HL-60/S4 treated with phorbol 12-myristate 13-acetate at 8.2 ng/mL for 4 days and 3 days (cell line): ENCODE measurements around the gene EWSR1.

Experiments
- in situ Hi-C: fragments of 300-500 bp; cut with MboI; formaldehyde crosslinking; loops from 2 replicates; pipeline ENCODE4 v1.15.0; 2022; ENCODE audit warnings: low sequenced_read_pairs

The EWSR1 gene

DNA sequence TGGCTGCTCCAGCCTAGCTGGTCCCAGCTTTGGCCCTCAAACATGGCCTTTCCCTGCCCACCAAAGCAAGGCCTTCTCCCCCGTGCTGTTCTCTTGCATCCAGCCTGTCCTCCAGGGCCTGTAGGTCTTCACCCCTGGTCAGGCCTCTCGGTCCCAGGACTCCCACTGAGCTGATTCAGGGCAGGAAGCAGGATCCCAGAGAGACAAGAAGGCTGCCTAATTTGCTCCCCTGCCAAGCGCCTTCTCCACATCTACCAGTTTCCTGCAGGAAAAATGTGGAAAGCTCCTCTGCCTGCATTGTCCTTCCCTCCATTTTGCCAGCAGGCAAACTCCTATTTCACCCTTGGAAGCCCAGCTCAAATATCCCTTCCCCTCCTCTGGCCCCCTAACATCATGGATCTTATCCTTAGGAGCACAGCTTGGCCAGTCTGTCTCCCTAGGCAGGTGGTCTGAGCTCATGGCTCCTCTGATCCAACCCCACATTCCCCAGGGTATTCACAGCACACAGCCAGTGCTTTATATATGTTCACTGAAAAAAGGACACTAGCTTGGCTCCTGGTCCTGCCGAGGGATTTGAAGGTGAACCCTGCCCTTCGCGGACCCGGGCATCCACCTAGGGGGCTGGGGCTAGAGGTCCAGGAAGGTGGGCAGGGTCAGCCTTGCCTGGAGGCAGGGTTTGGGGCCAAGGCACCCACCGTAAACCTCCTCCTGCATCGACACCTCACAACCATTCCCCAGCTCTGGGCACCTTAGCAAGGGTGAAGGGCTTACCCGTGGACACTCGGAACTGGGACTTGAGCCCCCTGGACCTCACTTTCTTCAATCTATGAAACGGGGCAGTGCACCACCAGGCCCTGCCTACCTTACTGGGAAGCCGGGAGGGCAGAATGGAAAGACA lies 1.3 kb upstream of the EWSR1 start:
- in situ Hi-C loops = no loop called here

DNA sequence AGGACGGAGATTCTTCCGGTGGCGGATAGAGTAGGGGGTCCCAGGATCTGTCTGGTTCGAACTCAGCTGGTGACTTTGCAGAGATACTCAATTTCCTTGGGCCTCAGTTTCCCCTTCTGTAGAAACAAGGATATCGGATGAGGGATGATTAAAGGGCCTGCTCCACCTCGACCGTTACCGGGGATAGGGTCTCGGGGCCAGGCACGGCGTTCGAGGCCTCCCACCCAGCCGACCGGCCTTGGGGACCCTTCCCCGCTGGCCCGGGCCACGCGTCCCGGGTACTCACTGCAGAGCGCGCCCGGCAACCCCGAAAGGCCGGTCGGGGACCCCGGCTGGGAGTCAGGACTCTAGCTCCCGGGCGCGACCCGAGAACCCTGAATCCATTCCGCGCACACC lies 608 bp upstream of the EWSR1 start:
- in situ Hi-C loops = no loop called here

DNA sequence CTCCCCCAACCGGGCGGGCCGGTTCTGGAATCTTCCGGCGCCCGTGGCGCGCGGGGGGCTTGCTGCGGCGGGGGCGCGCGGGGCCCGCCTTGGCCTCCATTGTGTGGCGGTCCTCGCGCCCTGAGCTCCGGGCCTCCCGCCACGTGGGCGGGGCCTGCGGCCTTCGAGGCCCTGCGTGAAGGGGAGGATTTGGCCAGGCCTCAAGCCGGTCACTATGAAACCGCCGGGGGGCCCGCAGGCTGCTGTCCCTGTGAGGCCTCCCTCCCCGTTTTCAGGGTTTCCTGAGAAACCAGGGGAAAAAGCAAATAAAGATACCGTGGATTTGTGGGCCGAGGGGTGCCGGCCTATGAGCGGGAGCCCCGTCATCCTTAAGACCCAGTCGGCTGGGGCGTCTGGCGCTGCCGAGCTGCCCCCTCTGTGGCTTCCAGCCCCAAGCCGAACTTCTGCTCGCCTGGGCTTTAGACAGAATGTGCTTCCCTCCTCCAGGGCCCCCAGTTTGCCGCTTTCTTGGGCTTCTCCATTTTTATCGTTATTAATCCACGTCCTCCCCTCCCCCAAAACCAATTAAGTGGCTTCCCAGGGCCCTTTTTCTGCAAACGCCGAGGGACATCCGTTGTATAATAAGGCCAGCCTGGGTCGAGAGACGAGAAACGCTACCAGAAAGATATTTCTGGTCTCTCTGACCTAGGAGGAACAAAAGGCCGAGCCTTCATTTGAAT lies 602 bp downstream of the EWSR1 start:
- in situ Hi-C loops = no loop called here

DNA sequence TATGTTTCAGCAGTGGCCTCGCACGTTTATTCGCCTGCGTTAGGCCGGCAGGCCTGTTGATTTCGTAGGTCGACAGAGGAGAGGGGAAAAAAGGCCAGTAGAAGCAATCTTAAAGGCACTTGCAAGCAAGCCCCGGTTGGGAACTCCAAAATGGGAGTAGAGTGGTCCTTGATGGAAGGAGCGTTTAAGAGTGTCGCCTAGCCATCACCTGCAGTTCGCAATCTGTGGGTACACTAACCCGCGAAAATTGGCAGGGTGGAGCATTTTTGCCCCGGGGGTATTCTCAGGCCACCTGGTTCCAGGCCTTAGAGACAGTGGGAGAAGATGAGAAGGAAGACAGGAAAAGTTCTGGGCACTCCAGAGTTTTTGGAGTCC lies 1.1 kb downstream of the EWSR1 start:
- in situ Hi-C loops = no loop called here

DNA sequence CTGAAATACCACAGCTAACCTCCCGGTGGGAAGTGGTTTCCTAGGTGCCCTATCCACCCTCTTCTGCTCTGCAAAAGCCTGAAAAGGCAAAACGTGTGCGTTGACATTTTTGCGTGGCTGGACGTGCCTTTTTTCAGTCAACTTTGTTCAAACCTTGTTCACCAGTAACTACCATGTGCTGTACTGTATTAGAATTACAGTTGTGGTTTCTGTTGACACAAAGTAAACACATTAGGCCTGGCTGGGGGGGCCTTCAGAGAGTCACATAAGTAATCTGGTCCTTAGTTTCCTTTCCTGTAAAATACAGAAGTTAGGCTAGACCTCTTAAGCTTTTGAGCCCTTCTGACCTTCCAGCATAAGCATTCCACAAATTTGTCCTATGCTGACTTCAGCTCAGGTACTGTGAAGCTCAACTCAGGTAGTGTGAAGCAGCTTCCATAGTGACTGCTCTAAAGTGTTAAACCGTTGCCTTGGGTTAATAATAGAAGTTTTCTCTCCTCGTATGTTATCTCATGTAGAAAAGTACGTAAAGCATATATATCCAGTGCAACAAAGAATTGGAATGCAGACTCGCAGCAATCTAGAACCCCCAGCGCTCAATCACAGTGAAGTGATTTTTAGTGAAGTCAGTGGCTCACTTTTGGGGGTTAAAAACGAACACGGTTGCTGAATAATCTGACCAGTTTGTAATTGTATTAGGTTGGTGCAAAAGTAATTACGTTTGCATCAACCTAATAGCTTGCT lies 1.8 kb downstream of the EWSR1 start:
- in situ Hi-C loops = no loop called here

DNA sequence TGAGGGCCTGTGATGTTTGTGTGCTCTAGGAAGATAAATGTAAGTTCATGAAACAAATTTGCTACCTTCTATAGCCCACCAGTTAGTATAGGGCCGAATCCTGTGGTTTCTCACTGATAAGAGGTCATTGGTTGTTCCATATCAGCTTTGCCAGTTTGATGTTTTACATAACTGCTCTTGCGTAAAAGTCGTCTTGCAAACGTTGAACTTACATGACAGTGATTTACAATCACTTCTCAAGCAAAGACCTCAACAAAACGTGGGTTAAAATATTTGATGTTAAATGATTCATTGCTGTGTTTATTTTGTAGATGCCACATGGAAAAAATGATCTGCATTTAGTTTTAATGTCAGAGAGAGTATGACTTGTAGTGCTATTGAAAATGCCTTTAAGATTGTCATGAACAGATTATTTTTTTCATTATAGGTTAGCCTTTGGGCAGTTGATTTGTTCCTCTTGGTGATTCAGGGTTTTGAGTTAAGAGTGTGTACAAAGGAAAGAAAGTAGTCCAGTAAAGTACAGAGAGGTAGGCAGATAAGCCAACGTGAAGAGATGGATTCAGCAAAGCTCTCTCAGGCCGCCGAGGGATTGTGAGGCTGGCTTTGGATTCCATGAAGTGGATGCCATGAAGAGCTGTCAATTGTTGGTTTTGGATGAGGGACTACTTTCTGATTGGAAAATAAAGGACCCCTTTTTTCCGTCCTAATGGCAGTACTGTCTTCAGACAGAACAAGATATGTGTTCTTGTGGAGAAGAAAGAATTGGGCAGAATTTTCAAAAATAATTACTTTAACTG lies 2.6 kb downstream of the EWSR1 start:
- in situ Hi-C loops = no loop called here

DNA sequence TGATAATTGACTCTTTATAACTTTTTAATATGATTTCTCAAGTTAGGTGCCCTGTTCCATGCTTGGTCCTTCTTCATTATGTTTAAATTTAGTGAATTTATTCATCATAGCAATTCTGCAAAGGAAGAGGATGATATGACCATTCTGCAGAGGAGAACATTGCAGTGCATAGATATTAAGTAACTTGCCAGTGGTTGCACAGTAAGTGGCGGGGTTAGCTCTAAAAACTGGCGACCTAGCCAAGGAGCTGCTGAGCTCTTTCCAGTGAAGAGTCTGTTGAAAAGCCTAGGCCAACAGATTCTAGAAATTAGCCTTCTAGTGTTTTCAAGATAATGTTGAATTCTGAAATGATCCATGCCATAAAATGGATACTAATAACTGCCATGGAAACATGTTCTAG lies 4.6 kb downstream of the EWSR1 start:
- in situ Hi-C loops = no loop called here

DNA sequence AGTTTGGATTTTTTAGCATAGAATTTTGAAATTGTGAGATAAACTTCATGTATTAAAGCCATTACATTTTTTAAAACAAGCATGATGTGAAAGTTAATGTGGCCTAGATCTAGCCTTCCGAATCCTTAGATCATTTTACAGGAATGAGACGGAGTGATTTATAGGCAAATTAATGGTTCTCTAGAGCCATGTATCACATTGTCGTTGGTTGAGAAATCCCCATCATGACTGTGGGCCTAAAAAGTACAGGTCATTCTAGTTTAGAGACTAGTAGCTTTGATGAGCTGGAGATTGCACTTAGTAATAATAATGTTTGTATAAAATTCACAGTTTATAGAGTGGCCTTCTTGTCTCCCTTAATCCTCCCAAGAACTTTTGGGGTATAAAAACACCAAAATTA lies 7.1 kb downstream of the EWSR1 start:
- in situ Hi-C loops = no loop called here

DNA sequence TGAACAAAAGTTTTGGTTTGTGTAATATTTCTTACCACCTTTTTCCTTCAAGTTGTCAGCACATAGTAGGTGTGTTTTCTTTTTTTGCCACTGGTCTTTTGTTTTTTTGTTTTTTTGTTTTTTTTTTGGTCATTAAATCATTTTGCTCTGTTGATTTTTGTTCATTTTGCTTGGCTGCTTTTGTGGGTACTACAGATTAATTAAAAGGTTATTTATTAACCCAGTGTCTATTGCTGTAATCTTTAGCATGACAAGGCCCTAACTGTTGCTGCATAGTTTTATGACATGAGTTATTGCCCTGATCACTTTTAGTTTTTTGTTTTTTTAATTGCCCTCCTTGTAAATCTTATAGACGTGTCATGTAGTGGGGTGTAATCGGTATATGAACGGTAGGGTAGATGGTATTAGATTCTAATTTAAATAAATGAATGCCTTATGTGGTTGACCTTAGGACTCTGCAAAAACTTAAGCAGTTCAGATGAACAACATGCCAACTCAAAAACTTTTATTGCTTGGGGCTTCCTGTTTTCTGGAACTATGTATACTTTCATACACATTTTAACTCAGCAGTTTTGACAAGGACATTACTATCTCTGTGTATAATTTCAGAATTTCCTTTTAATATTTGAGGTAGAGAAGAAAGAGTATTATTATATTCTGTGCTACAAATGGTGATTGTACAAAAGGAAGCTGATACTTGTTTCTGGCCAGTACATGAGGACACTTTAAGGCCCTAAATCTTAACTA lies 7.9 kb downstream of the EWSR1 start:
- in situ Hi-C loops = no loop called here

DNA sequence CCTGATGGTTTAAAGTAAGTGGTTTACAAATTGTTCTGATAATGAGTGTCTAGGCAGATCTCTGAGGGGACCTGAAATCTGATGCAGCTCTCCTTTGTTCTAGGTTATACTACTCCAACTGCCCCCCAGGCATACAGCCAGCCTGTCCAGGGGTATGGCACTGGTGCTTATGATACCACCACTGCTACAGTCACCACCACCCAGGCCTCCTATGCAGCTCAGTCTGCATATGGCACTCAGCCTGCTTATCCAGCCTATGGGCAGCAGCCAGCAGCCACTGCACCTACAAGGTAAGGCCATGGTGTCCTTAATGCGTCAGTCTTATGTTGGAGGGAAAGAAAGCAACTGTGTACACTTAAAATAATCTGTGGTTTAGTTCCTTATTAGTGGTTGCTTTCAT lies 9.9 kb downstream of the EWSR1 start:
- in situ Hi-C loops = no loop called here

DNA sequence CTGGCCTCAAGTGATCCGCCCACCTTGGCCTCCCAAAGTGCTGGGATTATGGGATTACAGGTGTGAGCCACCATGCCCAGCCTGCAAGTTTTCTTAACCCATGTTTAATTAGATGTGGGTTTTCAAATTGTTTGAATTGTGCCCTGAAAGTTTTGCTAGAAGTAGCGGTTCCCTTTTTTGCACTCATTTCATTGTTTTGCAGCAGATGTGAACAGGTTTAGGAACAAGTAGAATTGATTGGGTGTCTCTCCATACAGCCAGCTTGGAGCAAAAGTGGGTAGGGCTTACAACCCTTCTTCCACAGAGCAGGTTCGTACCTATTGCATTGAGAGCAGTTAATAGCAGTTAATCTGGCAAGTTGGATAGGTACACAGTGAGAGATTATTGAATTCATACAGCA lies 16.1 kb downstream of the EWSR1 start:
- in situ Hi-C loops = no loop called here

DNA sequence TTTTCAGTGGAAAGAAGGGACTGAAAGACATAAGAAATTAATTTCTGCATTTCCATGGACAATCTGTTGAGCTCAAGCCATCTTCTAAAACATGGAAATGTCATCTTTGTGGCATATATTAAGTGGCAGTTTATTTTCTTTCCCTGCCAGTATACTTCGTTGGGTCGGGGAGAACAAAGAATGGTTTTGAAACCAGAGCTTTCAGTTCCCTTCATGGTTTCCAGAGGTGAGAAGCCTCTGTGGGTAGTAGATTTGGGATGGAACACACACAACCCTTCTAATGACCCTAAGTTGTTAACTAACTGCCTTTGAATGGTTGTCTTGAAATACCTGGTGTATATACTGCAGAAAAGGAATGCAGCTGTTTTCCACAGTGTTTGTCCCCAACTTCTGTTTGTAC lies 20.8 kb downstream of the EWSR1 start:
- in situ Hi-C loops = no loop called here

DNA sequence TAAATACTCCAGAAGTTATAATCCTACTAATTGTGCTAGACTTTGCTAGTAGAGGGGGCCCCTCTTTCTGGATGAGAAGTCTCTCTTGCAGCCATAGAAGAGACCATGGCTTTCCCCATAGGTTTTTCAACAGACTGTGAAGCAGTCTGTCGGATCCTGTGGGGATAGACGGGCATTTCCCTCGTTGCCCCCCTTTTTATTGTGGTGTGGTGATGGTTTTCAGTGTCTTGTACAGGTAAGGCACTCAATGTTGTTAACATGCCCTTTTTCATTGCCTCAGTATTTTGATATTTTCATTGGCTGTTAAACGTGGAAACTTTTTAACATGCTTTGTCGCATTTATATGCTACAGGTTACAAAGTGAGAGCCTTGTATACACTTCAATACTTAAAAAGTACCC lies 22.0 kb downstream of the EWSR1 start:
- in situ Hi-C loops = no loop called here

DNA sequence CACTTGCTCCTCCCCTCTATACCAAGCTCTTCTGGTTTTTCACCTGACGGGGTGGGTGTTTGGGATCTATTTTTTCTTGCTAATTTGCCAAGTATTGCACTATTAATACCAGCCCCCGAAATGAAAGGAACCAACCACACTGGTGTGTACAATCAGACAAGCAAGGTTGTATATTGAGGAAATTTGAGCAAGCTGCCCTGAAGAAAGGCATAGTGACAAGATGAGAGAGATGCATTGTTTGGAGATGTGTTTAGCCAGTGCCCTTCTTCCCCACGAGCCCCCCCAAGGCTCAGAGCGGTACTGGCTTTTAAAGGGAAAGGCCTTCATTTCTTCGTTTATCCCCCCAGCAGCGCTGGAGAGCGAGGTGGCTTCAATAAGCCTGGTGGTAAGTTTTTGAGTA lies 23.1 kb downstream of the EWSR1 start:
- in situ Hi-C loops = no loop called here

DNA sequence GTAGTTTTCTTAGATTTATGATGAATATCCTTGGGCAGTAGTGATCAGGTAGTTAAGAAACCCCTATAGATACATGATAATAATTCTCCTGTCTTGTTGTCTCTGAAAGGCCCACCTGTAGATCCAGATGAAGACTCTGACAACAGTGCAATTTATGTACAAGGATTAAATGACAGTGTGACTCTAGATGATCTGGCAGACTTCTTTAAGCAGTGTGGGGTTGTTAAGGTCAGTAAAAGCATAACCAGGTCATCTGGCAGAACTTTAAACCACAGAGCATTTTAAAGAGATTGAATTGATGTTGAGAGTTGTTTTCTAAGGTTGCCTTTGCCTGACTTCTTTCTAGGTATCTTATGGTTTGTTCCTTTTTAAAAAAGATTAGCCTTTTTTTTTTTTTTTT lies 24.3 kb downstream of the EWSR1 start:
- in situ Hi-C loops = no loop called here

DNA sequence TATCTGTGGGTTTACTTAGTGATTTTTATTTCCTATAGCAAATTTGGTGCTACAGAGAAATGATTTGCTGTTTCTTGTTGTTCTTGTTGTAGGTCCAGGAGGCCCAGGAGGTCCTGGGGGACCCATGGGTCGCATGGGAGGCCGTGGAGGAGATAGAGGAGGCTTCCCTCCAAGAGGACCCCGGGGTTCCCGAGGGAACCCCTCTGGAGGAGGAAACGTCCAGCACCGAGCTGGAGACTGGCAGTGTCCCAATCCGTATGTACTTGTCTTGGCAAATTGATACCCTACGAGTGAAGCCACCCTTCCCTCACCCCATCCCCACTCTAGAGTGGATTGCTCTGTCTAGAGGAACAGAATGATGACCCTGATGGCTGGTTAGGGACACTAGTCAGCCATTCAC lies 30.6 kb downstream of the EWSR1 start:
- in situ Hi-C loops = no loop called here

DNA sequence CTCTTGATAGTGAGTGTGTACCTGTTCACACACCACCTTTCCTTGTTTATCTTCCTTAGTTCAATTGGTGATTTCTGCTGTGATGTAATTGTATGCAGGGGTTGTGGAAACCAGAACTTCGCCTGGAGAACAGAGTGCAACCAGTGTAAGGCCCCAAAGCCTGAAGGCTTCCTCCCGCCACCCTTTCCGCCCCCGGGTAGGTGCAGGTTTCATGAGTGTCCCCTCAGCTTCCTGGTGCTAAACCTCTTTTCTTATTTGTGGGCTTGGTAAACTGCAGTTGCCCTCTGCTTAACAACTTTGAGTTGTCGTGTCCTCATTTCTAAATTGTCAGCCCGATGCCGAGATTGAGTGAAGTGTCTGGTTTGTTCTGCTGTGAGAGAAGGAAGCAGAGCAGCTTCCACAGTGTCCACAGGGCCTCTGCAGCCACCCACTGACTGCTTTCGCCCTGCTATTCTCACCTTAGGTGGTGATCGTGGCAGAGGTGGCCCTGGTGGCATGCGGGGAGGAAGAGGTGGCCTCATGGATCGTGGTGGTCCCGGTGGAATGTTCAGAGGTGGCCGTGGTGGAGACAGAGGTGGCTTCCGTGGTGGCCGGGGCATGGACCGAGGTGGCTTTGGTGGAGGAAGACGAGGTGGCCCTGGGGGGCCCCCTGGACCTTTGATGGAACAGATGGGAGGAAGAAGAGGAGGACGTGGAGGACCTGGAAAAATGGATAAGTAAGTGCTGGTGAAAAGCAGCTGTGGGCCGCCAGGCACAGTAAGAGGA lies 31.2 kb downstream of the EWSR1 start:
- in situ Hi-C loops = no loop called here

DNA sequence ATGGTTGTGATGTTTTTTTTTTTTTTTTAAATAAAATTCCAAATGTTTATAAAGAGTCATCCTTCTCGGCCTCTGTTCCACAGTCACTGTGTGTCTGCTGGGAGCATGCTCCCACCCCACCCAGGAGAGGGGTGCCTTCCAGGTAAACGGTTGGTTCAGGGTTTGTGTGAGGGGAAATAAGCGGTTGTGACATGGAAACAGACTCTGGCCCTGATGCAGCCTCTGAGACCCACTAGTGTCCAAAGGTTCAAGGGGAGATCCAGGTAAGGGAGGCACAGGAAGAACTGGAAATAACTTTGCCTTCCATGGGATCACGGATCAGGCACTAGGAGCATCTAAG lies 32.4 kb downstream of the EWSR1 start:
- in situ Hi-C loops = no loop called here

DNA sequence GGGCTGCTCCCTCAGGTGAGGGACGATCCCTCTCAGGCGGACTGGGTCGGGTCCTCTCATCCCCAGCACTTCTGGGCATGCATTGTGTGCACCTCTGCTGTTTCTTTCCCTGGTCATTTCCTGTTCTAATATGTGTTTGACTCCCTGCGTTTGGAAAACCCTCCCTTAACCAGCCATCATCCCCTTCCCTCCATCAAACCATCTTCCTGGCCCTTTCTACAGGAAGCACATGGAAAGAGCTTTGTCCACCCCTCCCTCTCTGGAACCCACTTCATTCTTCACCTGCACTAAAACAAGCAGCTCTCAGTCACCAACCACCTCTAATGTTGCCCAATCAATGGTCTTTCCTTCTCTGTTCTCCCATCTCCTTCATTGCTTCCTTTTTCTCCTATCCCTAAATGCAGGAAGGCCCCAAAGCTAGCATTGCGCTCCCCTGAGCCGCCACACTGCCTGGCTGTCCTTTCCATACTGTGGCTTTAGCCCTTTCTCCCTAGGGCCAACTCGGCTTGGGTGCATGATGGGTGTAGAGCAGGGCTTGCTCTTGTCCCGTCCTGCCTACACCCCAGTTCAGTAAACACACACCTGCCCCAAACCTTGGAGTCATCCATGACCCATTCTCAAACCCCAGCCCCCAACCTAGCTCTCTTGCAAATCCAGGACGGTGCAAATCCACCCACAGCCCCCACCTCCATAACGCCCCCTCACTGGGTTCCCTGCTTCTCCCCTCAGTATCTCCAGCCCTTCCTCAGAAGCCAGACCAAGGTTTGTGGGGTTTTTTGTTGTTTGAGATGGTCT lies 32.9 kb downstream of the EWSR1 start:
- in situ Hi-C loops = no loop called here
